ENCODE measurements around the gene CADPS2. TPM values are rescaled to one million over a fixed set of nuclear protein-coding genes. Genes with fewer than 3 reads are reported as not detected.

The CADPS2 gene
- total and polyA plus RNA-seq, 10 of the 15 experiments (the other 5 are each of a cell fraction or from before 2014, with no cell fraction given), result 0.05 to 7.5 (median 0.25) TPM

- RAD21 ChIA-PET (ENCODE audit: unreplicated experiment), result no interaction called here
- Histone ChIP-seq H3K9me3 (replicated peaks; ENCODE audit: control insufficient read depth, insufficient read depth, low read length) (no peaks in the 10 kb centered on the region), H3K4me3 (no peak overlapping the region), H4K20me1 (ENCODE audit: control insufficient read depth, insufficient read depth) (no peaks in the 10 kb centered on the region), H3K9ac (ENCODE audit: control insufficient read depth, insufficient read depth, low read length) (no peak overlapping the region), H3K79me2 (ENCODE audit: control insufficient read depth, insufficient read depth, low read length) (no peaks in the 10 kb centered on the region), H3K4me2 (ENCODE audit: control insufficient read depth, insufficient read depth) (no peak overlapping the region), H3K36me3 (ENCODE audit: control insufficient read depth in 2 of 2, insufficient read depth in 2 of 2, low read length in 1 of 2) (no peaks in the 10 kb centered on the region), H3K27ac (ENCODE audit: control insufficient read depth, insufficient read depth) (no peak overlapping the region), H2AFZ (ENCODE audit: control insufficient read depth, low read depth, low read length) (no peak overlapping the region), H3K27me3 (replicated peaks in 1 of 2; ENCODE audit: control insufficient read depth in 2 of 2, insufficient read depth in 2 of 2, low read length in 1 of 2) (no peaks in the 10 kb centered on the region), H3K4me1 (ENCODE audit: control insufficient read depth, insufficient read depth, low read length) (no peaks in the 10 kb centered on the region)
- POLR2A ChIA-PET, result no interaction called here
- BruUV-seq (replicated peaks), result no TSS peak
- in situ Hi-C loops (cut with MboI), result no loop called here
- TF ChIP-seq CREM (IDR thresholded peaks at IDR 0.05; ENCODE audit: low read depth) (no peak), KAT2A (conservative IDR thresholded peaks at IDR 0.05; ENCODE audit: control insufficient read depth, low read depth, low read length) (no peak), BCL3 (IDR thresholded peaks at IDR 0.05; ENCODE audit: borderline replicate concordance, insufficient read depth, low read depth, low read length, poor library complexity, severe bottlenecking) (no peak), BCL11A (IDR thresholded peaks at IDR 0.05; ENCODE audit: low read depth, low read length) (no peak), NR2F1 (conservative IDR thresholded peaks at IDR 0.05) (no peak), RAD51 (IDR thresholded peaks at IDR 0.05) (no peak), HDAC2 (IDR thresholded peaks at IDR 0.05) (no peak), IRF3 (IDR thresholded peaks at IDR 0.05) (no peak), ZSCAN29 (IDR thresholded peaks at IDR 0.05) (no peak)
- DNase-seq (ENCODE audit: low read depth, low spot score), result no peak
- FAIRE-seq, result no peak
- SMC1A ChIA-PET (ENCODE audit: uncharacterized antibody, unreplicated experiment), result interaction anchor here (0.7 to 1.5 kb wide), 5 partner anchors 11 to 150 kb away, joined by 3 read pairs; no protein-coding TSS in a partner anchor
- ATAC-seq, result no peak
- intact Hi-C loops (cut with micrococcal nuclease; ENCODE audit: unreplicated experiment), result no loop called here
- CTCF ChIA-PET, result interaction anchor here (1.5 kb wide), 1 partner anchor 15 kb away, joined by 5 read pairs; no protein-coding TSS in a partner anchor
- WGBS (ENCODE audit: insufficient coverage, insufficient replicate concordance, low lambda C conversion rate, missing lambda C conversion rate), result 22% methylated on average over 6 of the region's 6 CpGs
These were observed 546.9 kb downstream of the CADPS2 start for GRCh38 chr7:122339145-122339904.
